Common myeloid progenitor, CD34-positive (primary cell): ENCODE measurements around the gene TBC1D5.
"Not testable (repeated sequence)": the region's sequence is repeated elsewhere in the genome, so short reads cannot be mapped to it uniquely, and the experiment has no call there.

Source experiments
- CTCF ChIA-PET: fragments of 350-600 bp; sonication (Branson Sonifier 250); formaldehyde crosslinking; loops from one replicate; lab custom pipeline; 2021; ENCODE audit warnings: antibody characterized with exemption; lab: Charles Lee
- POLR2A ChIA-PET: fragments of 350-600 bp; sonication (Branson Sonifier 250); formaldehyde crosslinking; loops from one replicate; lab custom pipeline; 2021; ENCODE audit warnings: antibody characterized with exemption; lab: Charles Lee
- DNase-seq, 3 donors: peaks; one replicate each; pipeline versions ENCODE4 v3.0.0 to v3.0.0-alpha.2; 2013
- H3K27ac ChIP-seq, 2 experiments: 1 replicate in 1 of 2; 2 replicates in 1 of 2; pipeline ENCODE4 v1.7.0; 2013; ENCODE audit warnings: inconsistent platforms in 2 of 2, low read length in 2 of 2, mild to moderate bottlenecking in 2 of 2, low read depth in 1 of 2, moderate library complexity in 1 of 2; ENCODE audit not compliant: severe bottlenecking in 2 of 2, insufficient read depth in 1 of 2, poor library complexity in 1 of 2
- H3K27me3 ChIP-seq, 5 experiments: replicated peaks in 2 of 5; 1 replicate in 3 of 5; 2 replicates in 2 of 5; pipeline versions ENCODE4 v1.6.1 to v1.7.0; 2013; ENCODE audit warnings: low read length in 4 of 5, mild to moderate bottlenecking in 2 of 5, moderate library complexity in 2 of 5, inconsistent platforms in 1 of 5; ENCODE audit not compliant: insufficient read depth in 5 of 5, control insufficient read depth in 4 of 5
- H3K36me3 ChIP-seq, 4 experiments: 1 replicate in 2 of 4; 2 replicates in 2 of 4; pipeline versions ENCODE4 v1.6.1 to v1.7.0; 2013; ENCODE audit warnings: low read length in 3 of 4, control low read depth in 1 of 4, mild to moderate bottlenecking in 1 of 4; ENCODE audit not compliant: control insufficient read depth in 4 of 4, insufficient read depth in 4 of 4
- H3K4me1 ChIP-seq, 4 experiments: 1 replicate in 3 of 4; 2 replicates in 1 of 4; pipeline versions ENCODE4 v1.6.1 to v1.7.1; 2013; ENCODE audit warnings: low read length in 3 of 4, mild to moderate bottlenecking in 3 of 4, control low read depth in 1 of 4, inconsistent platforms in 1 of 4, moderate library complexity in 1 of 4; ENCODE audit not compliant: control insufficient read depth in 4 of 4, insufficient read depth in 4 of 4; ENCODE audit errors: control extremely low read depth in 1 of 4
- H3K4me3 ChIP-seq, 7 experiments: 1 replicate in 4 of 7; 2 replicates in 3 of 7; pipeline versions ENCODE4 v1.5.1 to v1.7.0; 2013; ENCODE audit warnings: mild to moderate bottlenecking in 7 of 7, low read length in 6 of 7, moderate library complexity in 6 of 7, inconsistent platforms in 2 of 7, low read depth in 2 of 7, control low read depth in 1 of 7; ENCODE audit not compliant: insufficient read depth in 4 of 7, control insufficient read depth in 1 of 7; ENCODE audit errors: extremely low read depth in 1 of 7
- H3K9me3 ChIP-seq, 5 experiments: 1 replicate in 4 of 5; 2 replicates in 1 of 5; pipeline versions ENCODE4 v1.6.1 to v1.7.1; 2013; ENCODE audit warnings: low read length in 4 of 5, mild to moderate bottlenecking in 2 of 5, inconsistent platforms in 1 of 5, low read depth in 1 of 5, moderate library complexity in 1 of 5; ENCODE audit not compliant: control insufficient read depth in 4 of 5, insufficient read depth in 2 of 5; ENCODE audit errors: control extremely low read depth in 1 of 5
- WGBS: methylation state at CpG from one replicate; pipeline ENCODE4 v1.1.5; 2013; ENCODE audit not compliant: insufficient coverage; 5-methylcytosine and 5-hydroxymethylcytosine counted together

Gene TBC1D5

DNA sequence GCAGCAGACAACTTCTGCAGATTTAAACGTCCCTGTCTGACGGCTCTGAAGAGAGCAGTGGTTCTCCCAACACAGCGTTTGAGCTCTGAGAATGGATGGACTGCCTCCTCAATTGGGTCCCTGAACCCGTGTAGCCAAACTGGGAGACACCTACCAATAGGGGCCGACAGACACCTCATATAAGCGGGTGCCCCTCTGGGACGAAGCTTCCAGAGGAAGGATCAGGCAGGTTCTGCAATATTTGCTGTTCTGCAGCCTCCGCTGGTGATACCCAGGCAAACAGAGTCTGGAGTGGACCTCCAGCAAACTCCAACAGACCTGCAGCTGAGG, 48.8 kb downstream of the TBC1D5 start:
- POLR2A ChIA-PET: not testable (repeated sequence)

DNA sequence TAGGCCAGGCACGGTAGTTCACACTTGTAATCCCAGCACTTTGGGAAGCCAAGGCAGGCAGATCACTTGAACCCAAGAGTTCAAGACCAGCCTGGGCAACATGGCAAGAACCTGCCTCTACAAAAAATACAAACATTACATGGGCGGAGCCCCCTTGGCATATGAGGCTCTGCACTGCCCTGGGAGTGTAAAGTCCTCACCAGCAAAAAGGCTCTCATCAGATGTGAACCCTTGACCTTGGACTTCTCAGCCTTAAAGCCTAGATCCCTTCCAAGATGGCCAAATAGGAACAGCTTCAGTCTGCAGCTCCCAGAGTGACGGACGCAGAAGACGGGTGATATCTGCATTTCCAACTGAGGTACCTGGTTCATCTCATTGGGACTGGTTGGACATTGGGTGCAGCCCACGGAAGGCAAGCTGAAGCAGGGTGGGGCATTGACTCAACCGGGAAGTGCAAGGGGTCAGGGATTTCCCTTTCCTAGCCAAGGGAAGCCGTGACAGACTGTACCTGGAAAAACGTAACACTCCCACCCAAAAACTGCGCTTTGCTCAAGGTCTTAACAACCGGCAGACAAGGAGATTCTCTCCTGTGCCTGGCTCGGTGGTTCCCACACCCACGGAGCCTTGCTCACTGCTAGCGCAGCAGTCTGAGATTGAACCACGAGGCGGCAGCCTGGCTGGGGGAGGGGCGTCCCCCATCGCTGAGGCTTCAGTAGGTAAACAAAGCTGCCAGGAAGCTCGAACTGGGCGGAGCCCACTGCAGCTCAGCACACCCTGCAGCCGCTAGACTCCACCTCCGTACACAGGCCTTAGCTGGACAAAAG, 49.4 kb downstream of the TBC1D5 start:
- H3K4me1 ChIP-seq, POLR2A ChIA-PET, H3K36me3 ChIP-seq, H3K27ac ChIP-seq, DNase-seq, H3K4me3 ChIP-seq, H3K9me3 ChIP-seq, H3K27me3 ChIP-seq: not testable (repeated sequence)
- 97% methylated on average over 22 of the region's 22 CpGs for WGBS
- CTCF ChIA-PET: interaction anchor here (1.0 kb wide), 1 partner anchor 9 kb away, joined by 3 read pairs; no protein-coding TSS in a partner anchor

More for the DNA sequence above, 48.8 kb downstream of the TBC1D5 start:
- H3K4me3 ChIP-seq, H3K36me3 ChIP-seq, CTCF ChIA-PET, DNase-seq, H3K27ac ChIP-seq, H3K4me1 ChIP-seq, H3K9me3 ChIP-seq, H3K27me3 ChIP-seq: not testable (repeated sequence)
- WGBS: 97% methylated on average over 4 of the region's 8 CpGs

DNA sequence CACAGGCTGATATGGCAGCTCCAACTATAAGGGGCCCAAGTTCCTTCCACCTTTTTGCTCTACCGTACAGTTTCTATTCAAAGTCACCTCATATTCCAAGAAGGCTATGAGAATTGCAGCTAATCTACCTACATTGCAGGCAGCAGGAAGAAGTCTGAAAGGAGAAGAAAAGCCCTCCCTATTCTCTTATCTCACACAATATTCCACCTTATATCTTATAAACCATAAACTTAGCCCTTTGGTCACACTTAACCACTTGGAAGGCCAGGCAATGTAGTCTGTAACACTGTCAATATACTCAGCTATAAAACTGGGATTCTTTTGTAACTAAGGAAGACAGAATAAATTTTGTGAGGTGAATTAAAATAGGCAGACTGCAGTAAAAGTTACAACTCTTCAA, 54.9 kb downstream of the TBC1D5 start:
- CTCF ChIA-PET: interaction anchor here (0.6 to 3.0 kb wide), 6 partner anchors 37 to 661 kb away, joined by 3 to 13 read pairs (median 5); no protein-coding TSS in a partner anchor
- Histone ChIP-seq H3K9me3 (peaks cover 0 to 2% (median 0%) of the 10 kb centered on the region in 5 experiments), H3K27ac (no peak overlapping the region), H3K27me3 (no peaks in the 10 kb centered on the region), H3K4me3 (no peak overlapping the region), H3K36me3 (no peaks in the 10 kb centered on the region), H3K4me1 (no peaks in the 10 kb centered on the region)
- 89% methylated on average over 1 of the region's 1 CpG for WGBS
- POLR2A ChIA-PET: no interaction called here
- no peak for DNase-seq

DNA sequence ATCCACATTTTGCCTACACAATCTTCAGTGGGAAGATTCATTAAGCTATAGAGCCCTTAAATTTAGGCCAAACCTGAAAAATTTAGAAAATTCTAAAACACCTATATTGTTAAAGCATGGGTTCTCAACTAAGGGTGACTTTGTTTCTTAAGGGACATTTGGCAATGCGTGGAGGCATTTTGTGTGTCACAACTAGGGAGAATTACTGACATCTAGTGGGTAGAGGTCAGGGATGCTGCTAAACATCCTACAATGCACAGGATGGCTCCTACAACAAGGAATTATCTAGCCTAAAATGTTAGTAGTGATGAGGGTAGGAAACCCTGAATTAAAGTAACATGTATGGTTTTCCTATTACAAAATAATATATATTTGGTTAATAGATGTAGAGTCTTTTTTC, 55.8 kb downstream of the TBC1D5 start:
- H3K9me3 ChIP-seq: peaks cover 0 to 2% (median 0%) of the 10 kb centered on the region in 5 experiments
- CTCF ChIA-PET: interaction anchor here (1.0 to 3.0 kb wide), 8 partner anchors 15 to 398 kb away, joined by 3 to 13 read pairs (median 3); no protein-coding TSS in a partner anchor
- peak; percentile 24 to 50 (median 37) for DNase-seq
- no peaks in the 10 kb centered on the region for H3K4me1 ChIP-seq
- no peak overlapping the region for H3K27ac ChIP-seq
- POLR2A ChIA-PET: no interaction called here
- WGBS: 100% methylated on average over 1 of the region's 1 CpG
- H3K27me3 ChIP-seq: no peaks in the 10 kb centered on the region
- no peak overlapping the region for H3K4me3 ChIP-seq
- no peaks in the 10 kb centered on the region for H3K36me3 ChIP-seq

DNA sequence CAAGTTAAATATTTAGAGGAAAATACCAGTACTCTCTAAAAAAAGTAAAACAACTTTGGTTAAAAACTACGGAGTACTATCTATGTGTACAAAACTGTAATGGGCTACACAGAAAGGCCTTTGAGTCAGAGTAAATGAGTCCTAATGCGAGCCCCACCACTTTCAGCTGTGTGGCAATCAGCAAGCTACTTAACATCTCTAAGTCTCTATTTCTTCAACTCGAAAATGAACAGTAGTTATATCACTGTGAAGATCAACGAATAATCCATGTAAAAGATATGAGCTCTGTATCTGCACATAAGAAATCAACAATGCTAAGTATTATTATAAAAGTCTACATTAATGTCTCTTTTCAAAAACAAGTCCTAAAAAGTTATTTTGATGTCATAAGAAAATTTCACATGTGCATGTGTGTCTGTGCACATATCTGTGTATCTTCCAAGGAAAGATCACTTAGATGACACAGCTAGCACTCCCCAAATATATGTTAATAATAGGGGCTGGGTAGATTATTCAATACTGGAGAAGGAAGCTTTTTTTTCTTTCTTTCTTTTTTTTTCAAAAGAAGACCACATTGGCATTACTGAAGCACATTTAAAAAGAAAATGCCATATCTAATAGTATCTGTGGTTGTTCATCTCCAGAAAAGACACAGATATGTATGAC, 58.8 kb downstream of the TBC1D5 start:
- Histone ChIP-seq H3K4me1 (no peaks in the 10 kb centered on the region), H3K36me3 (no peaks in the 10 kb centered on the region), H3K27ac (no peak overlapping the region), H3K4me3 (no peak overlapping the region), H3K27me3 (no peaks in the 10 kb centered on the region), H3K9me3 (no peaks in the 10 kb centered on the region)
- POLR2A ChIA-PET: no interaction called here
- WGBS: 100% methylated on average over 1 of the region's 4 CpGs
- DNase-seq: no peak
- CTCF ChIA-PET: interaction anchor here (1.7 kb wide), 1 partner anchor 15 kb away, joined by 4 read pairs; no protein-coding TSS in a partner anchor

DNA sequence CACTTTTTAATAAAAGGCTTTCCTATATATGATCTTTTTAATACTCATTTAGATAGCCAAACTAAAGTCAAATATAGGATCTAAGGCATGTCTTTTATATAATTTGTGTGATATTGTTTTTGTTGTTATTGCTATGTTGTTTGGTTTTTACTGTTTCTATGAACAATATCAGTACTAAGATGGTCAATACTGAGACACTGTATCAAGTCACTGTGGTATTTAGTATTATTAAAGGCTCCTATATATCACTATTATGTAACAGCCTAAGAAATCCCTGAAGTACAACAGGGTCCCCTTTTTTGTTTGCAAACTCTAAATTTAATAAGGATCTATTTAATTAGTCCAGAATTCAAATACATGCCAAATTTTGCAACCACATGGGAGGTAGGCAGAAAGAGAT, 61.9 kb downstream of the TBC1D5 start:
- Histone ChIP-seq H3K36me3 (no peaks in the 10 kb centered on the region), H3K4me3 (no peak overlapping the region), H3K9me3 (no peaks in the 10 kb centered on the region), H3K27ac (no peak overlapping the region), H3K27me3 (no peaks in the 10 kb centered on the region), H3K4me1 (peaks cover 0 to 6% (median 0%) of the 10 kb centered on the region in 4 experiments)
- ChIA-PET POLR2A (no interaction called here), CTCF (no interaction called here)
- DNase-seq: no peak

DNA sequence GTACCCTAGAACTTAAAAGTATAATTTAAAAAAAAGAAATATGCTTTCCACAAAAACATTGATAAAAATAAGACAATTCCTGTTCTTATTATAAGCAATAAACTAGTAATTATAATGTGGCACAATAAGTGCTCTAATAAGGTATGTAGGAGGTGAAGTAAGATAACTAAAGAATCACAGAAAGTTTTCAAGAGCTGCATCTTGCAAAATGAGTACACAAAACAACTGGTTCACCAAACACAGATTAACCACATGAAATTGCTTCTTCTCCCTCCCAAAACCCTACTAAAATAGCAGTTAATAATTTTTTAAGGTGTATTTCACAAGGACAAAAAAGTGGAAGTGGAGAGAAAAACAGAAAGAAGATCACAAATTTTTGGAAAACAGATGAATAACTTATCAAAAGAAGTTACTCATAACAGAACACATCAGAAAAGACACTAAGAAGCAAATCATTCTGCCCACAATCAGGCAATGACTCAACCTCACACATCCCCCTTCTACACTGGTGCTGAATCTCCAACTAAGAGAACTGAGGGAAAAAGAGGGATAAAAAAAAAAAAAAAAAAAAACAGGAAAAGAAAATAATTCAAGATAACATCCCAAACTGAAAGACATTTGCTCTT, 64.2 kb downstream of the TBC1D5 start:
- H3K9me3 ChIP-seq: no peaks in the 10 kb centered on the region
- H3K36me3 ChIP-seq: no peaks in the 10 kb centered on the region
- H3K27me3 ChIP-seq: no peaks in the 10 kb centered on the region
- CTCF ChIA-PET: no interaction called here
- POLR2A ChIA-PET: no interaction called here
- H3K4me1 ChIP-seq: peaks cover 0 to 6% (median 0%) of the 10 kb centered on the region in 4 experiments
- DNase-seq: peak in 2 of 3 donors; percentile 26 to 50
- no peak overlapping the region for H3K27ac ChIP-seq
- H3K4me3 ChIP-seq: no peak overlapping the region
